WTC11 (cell line): Measurements from ENCODE around the gene DTNB. TPM values are rescaled to one million over a fixed set of nuclear protein-coding genes. Genes with fewer than 3 reads are reported as not detected.

Experiments used
- ATAC-seq: fragments of 200-7000 bp; cut with Tn5 transposase; 2 replicates; pipeline ENCODE4 v1.10.0; 2021; ENCODE audit warnings: mild to moderate bottlenecking, moderate library complexity
- CTCF ChIA-PET: fragments of 300-600 bp; sonication (Branson Sonifier 250); formaldehyde crosslinking; loops from one replicate; lab custom pipeline; 2021; ENCODE audit warnings: antibody characterized with exemption; lab: Charles Lee
- POLR2A ChIA-PET: fragments of 350-600 bp; sonication (Branson Sonifier 250); formaldehyde crosslinking; loops from one replicate; lab custom pipeline; 2021; ENCODE audit warnings: antibody characterized with exemption; lab: Charles Lee
- DNase-seq: peaks from one replicate; pipeline ENCODE4 v3.0.0; 2021; ENCODE audit warnings: low spot score
- H3K27ac Mint-ChIP-seq: 2 replicates; pipeline ENCODE4 v1.8.0; 2021; ENCODE audit warnings: mixed read lengths
- H3K27me3 Mint-ChIP-seq: 2 replicates; pipeline ENCODE4 v1.8.0; 2021; ENCODE audit warnings: low read depth, mild to moderate bottlenecking, moderate library complexity, mixed read lengths
- H3K36me3 Mint-ChIP-seq: 2 replicates; pipeline ENCODE4 v1.8.0; 2021; ENCODE audit warnings: mixed read lengths
- H3K4me1 Mint-ChIP-seq: 2 replicates; pipeline ENCODE4 v1.8.0; 2022; ENCODE audit warnings: mixed read lengths
- H3K4me3 Mint-ChIP-seq: 2 replicates; pipeline ENCODE4 v1.8.0; 2021; ENCODE audit warnings: mild to moderate bottlenecking, moderate library complexity, mixed read lengths
- H3K9me3 Mint-ChIP-seq: 2 replicates; pipeline ENCODE4 v1.8.0; 2021; ENCODE audit warnings: mixed read lengths
- ATF1 ChIP-seq: sonication (generic); formaldehyde crosslinking; IDR thresholded peaks from 2 replicates; pipeline ENCODE4 v1.8.1; 2023; ENCODE audit warnings: mild to moderate bottlenecking, moderate library complexity, missing genetic modification reagents
- CDX4 ChIP-seq: fragments of 250-450 bp; sonication (Bioruptor Pico); IDR thresholded peaks from 2 replicates; pipeline ENCODE4 v1.9.0; 2021; ENCODE audit warnings: moderate library complexity, mild to moderate bottlenecking, inconsistent platforms, borderline replicate concordance
- CREM ChIP-seq: sonication (generic); formaldehyde crosslinking; IDR thresholded peaks from 2 replicates; pipeline ENCODE4 v1.8.1; 2022; ENCODE audit warnings: mild to moderate bottlenecking, missing genetic modification reagents, moderate library complexity
- CTCF ChIP-seq: fragments of 200-600 bp; IDR thresholded peaks from 2 replicates; pipeline ENCODE4 v1.8.0; 2022; ENCODE audit warnings: antibody characterized with exemption
- E2F1 ChIP-seq: sonication (generic); formaldehyde crosslinking; IDR thresholded peaks from 2 replicates; pipeline ENCODE4 v1.8.0; 2022; ENCODE audit warnings: mild to moderate bottlenecking, missing genetic modification reagents
- ELF4 ChIP-seq: sonication (generic); formaldehyde crosslinking; IDR thresholded peaks from 2 replicates; pipeline ENCODE4 v1.8.1; 2022; ENCODE audit warnings: low read depth, mild to moderate bottlenecking, moderate library complexity, missing genetic modification reagents
- ETV6 ChIP-seq: sonication (generic); formaldehyde crosslinking; IDR thresholded peaks from 2 replicates; pipeline ENCODE4 v1.8.1; 2022; ENCODE audit warnings: mild to moderate bottlenecking, missing genetic modification reagents
- FOXJ3 ChIP-seq: sonication (generic); formaldehyde crosslinking; IDR thresholded peaks from 2 replicates; pipeline ENCODE4 v1.9.0; 2021; ENCODE audit warnings: missing genetic modification reagents, mild to moderate bottlenecking, borderline replicate concordance
- GRHL2 ChIP-seq: fragments of 250-450 bp; sonication (Bioruptor Pico); IDR thresholded peaks from 2 replicates; pipeline ENCODE4 v1.8.0; 2022; ENCODE audit warnings: mild to moderate bottlenecking, moderate library complexity; ENCODE audit not compliant: insufficient replicate concordance, severe bottlenecking
- IRF1 ChIP-seq: sonication (generic); formaldehyde crosslinking; IDR thresholded peaks from 2 replicates; pipeline ENCODE4 v1.8.0; 2023; ENCODE audit warnings: missing genetic modification reagents
- IRF2 ChIP-seq: sonication (generic); formaldehyde crosslinking; IDR thresholded peaks from 2 replicates; pipeline ENCODE4 v1.8.0; 2022; ENCODE audit warnings: low read depth, missing genetic modification reagents, borderline replicate concordance
- JUN ChIP-seq: sonication (generic); formaldehyde crosslinking; IDR thresholded peaks from 2 replicates; pipeline ENCODE4 v1.8.0; 2023; ENCODE audit warnings: mild to moderate bottlenecking, missing genetic modification reagents
- SP1 ChIP-seq: sonication (generic); formaldehyde crosslinking; conservative IDR thresholded peaks from 2 replicates; pipeline ENCODE4 v1.8.1; 2022; ENCODE audit warnings: missing genetic modification reagents
- STAT6 ChIP-seq: sonication (generic); formaldehyde crosslinking; conservative IDR thresholded peaks from 2 replicates; pipeline ENCODE4 v1.8.1; 2023; ENCODE audit warnings: mild to moderate bottlenecking, low read depth, missing genetic modification reagents, moderate library complexity
- TEAD4 ChIP-seq: sonication (generic); formaldehyde crosslinking; IDR thresholded peaks from 2 replicates; pipeline ENCODE4 v1.8.0; 2022; ENCODE audit warnings: mild to moderate bottlenecking, missing genetic modification reagents
- USF2 ChIP-seq: sonication (generic); formaldehyde crosslinking; IDR thresholded peaks from 2 replicates; pipeline ENCODE4 v1.8.1; 2023; ENCODE audit warnings: mild to moderate bottlenecking, missing genetic modification reagents, moderate library complexity
- ZBTB21 ChIP-seq: sonication (generic); formaldehyde crosslinking; IDR thresholded peaks from 2 replicates; pipeline ENCODE4 v1.8.1; 2023; ENCODE audit warnings: mild to moderate bottlenecking, missing genetic modification reagents, borderline replicate concordance
- ZNF232 ChIP-seq: sonication (generic); formaldehyde crosslinking; IDR thresholded peaks from 2 replicates; pipeline ENCODE4 v1.8.0; 2022; ENCODE audit warnings: mild to moderate bottlenecking, missing genetic modification reagents
- ZNF263 ChIP-seq: sonication (generic); formaldehyde crosslinking; IDR thresholded peaks from 2 replicates; pipeline ENCODE4 v1.8.1; 2022; ENCODE audit warnings: low read depth, mild to moderate bottlenecking, moderate library complexity, missing genetic modification reagents
- ZNF317 ChIP-seq: sonication (generic); formaldehyde crosslinking; IDR thresholded peaks from 2 replicates; pipeline ENCODE4 v1.8.1; 2023; ENCODE audit warnings: low read depth, mild to moderate bottlenecking, moderate library complexity, missing genetic modification reagents, borderline replicate concordance
- total RNA-seq: library from RNA; stranded (reverse); gene quantifications from 3 replicates; pipeline ENCODE4 v1.2.3, GENCODE V29; 2021

DTNB gene
- total RNA-seq, 1 experiment from 2014 or later = 39.9 TPM

- no peak overlapping the region for H3K27ac Mint-ChIP-seq
- H3K4me3 Mint-ChIP-seq = no peak overlapping the region
- DNase-seq = no peak
- H3K4me1 Mint-ChIP-seq = peaks cover 13% of the 10 kb centered on the region
- H3K9me3 Mint-ChIP-seq = peaks cover 7% of the 10 kb centered on the region
- no peak for ATAC-seq
- POLR2A ChIA-PET = no interaction called here
- TF ChIP-seq USF2 (CRISPR knock-in tag) (0 out of 2 replicates have a peak, but pooled peaks have one; percentile 29), ETV6 (CRISPR knock-in tag) (no peak), CDX4 (CRISPR knock-in tag) (no peak), ATF1 (CRISPR knock-in tag) (no peak), JUN (CRISPR knock-in tag) (no peak), ELF4 (CRISPR knock-in tag) (no peak), SP1 (no peak), GRHL2 (CRISPR knock-in tag) (no peak)
- peaks cover 25% of the 10 kb centered on the region for H3K36me3 Mint-ChIP-seq
- CTCF ChIA-PET = interaction anchor here (1.1 kb wide), 1 partner anchor 41 kb away, joined by 3 read pairs; no protein-coding TSS in a partner anchor
- no peaks in the 10 kb centered on the region for H3K27me3 Mint-ChIP-seq
Measured at GRCh38 chr2:25417715-25418369, 255.5 kb downstream of the DTNB start.

GRCh38 chr2:25416674-25417073 lies 256.7 kb downstream of the DTNB start:
- no peak overlapping the region for H3K4me3 Mint-ChIP-seq

More at GRCh38 chr2:25416674-25417073, 256.7 kb downstream of the DTNB start:
- peaks cover 10% of the 10 kb centered on the region for H3K4me1 Mint-ChIP-seq
- H3K27me3 Mint-ChIP-seq = no peaks in the 10 kb centered on the region
- H3K27ac Mint-ChIP-seq = no peak overlapping the region
- CTCF ChIA-PET = no interaction called here
- peaks cover 7% of the 10 kb centered on the region for H3K9me3 Mint-ChIP-seq
- ATAC-seq (no peak), DNase-seq (no peak)
- TF ChIP-seq ZNF232 (CRISPR knock-in tag) (no peak), FOXJ3 (CRISPR knock-in tag) (no peak), IRF2 (CRISPR knock-in tag) (no peak), E2F1 (CRISPR knock-in tag) (no peak), CTCF (no peak), ZBTB21 (CRISPR knock-in tag) (no peak), CREM (no peak), STAT6 (no peak), ZNF263 (CRISPR knock-in tag) (no peak), ZNF317 (CRISPR knock-in tag) (no peak), TEAD4 (CRISPR knock-in tag) (no peak), IRF1 (CRISPR knock-in tag) (no peak), USF2 (CRISPR knock-in tag) (no peak)
- H3K36me3 Mint-ChIP-seq = peaks cover 25% of the 10 kb centered on the region
- POLR2A ChIA-PET = no interaction called here
